HepG2 (cell line): ENCODE data around the gene GNA15. TPM values are rescaled to one million over a fixed set of nuclear protein-coding genes. Genes with fewer than 3 reads are reported as not detected.

ENCODE experiments used
- ATAC-seq: fragments of 200-7000 bp; cut with Tn5 transposase; 3 replicates; pipeline ENCODE4 v1.9.1; 2020; ENCODE audit warnings: mild to moderate bottlenecking, moderate library complexity
- BruUV-seq: library from RNA; stranded (reverse); fragments of 400-500 nt; replicated peaks from 2 replicates; lab custom pipeline; 2021; lab: Mats Ljungman, UMichigan
- CTCF ChIA-PET: fragments of 300-600 bp; formaldehyde crosslinking; extraction: SDS; loops from one replicate; lab custom pipeline; 2021; ENCODE audit warnings: low total read pairs, inconsistent platforms, low intra/inter-chr PET ratio; lab: Yijun Ruan, JAX
- POLR2A ChIA-PET: fragments of 350-600 bp; sonication (Branson Sonifier 250); formaldehyde crosslinking; loops from one replicate; lab custom pipeline; 2020; ENCODE audit warnings: antibody characterized with exemption, inconsistent platforms; lab: Yijun Ruan, JAX
- DNase-seq: peaks from one replicate; pipeline ENCODE4 v3.0.0-alpha.2; 2015; ENCODE audit warnings: low spot score
- FAIRE-seq: peaks from 3 replicates; lab custom pipeline; 2011; peaks lifted over from hg19 to GRCh38; lab: Jason Lieb, UNC
- H2AFZ ChIP-seq: one replicate; pipeline ENCODE4 v1.6.1; 2011; ENCODE audit warnings: low read length, inconsistent platforms
- H3K27ac ChIP-seq: fragments of 300-600 bp; 3 replicates; pipeline ENCODE4 v1.8.0; 2011; ENCODE audit warnings: mixed run types, mild to moderate bottlenecking, mixed read lengths, low read length, inconsistent platforms; ENCODE audit not compliant: insufficient read depth; ENCODE audit errors: extremely low read length
- H3K27me3 ChIP-seq, 2 experiments: fragments of 200-600 bp in 1 of 2; 2 replicates in 1 of 2; 3 replicates in 1 of 2; pipeline versions ENCODE4 v1.6.0 to v1.8.0; 2011; ENCODE audit warnings: low read length in 2 of 2, mild to moderate bottlenecking in 2 of 2, moderate library complexity in 2 of 2, inconsistent platforms in 1 of 2; ENCODE audit not compliant: insufficient read depth in 2 of 2, control insufficient read depth in 1 of 2
- H3K36me3 ChIP-seq, 2 experiments: fragments of 200-600 bp in 1 of 2; replicated peaks in 1 of 2; 2 replicates in 1 of 2; 3 replicates in 1 of 2; pipeline versions ENCODE4 v1.5.1 to v1.8.0; 2011; ENCODE audit warnings: low read length in 2 of 2, inconsistent platforms in 1 of 2; ENCODE audit not compliant: insufficient read depth in 2 of 2, control insufficient read depth in 1 of 2
- H3K4me1 ChIP-seq: 2 replicates; pipeline ENCODE4 v1.5.1; 2012; ENCODE audit warnings: low read length, inconsistent platforms; ENCODE audit not compliant: insufficient read depth
- H3K4me2 ChIP-seq: 2 replicates; pipeline ENCODE4 v1.6.0; 2011; ENCODE audit warnings: low read depth, low read length, inconsistent platforms
- H3K4me3 ChIP-seq, 3 experiments: fragments of 200-600 bp in 1 of 3; sonication (generic), shearing (Covaris generic) in 1 of 3; replicated peaks in 1 of 3; 2 replicates each; pipeline ENCODE4 v1.5.1; 2011 to 2016; ENCODE audit warnings: low read length in 3 of 3, inconsistent platforms in 2 of 3, low read depth in 2 of 3, mild to moderate bottlenecking in 2 of 3, control low read depth in 1 of 3, mixed read lengths in 1 of 3; ENCODE audit not compliant: insufficient read depth in 1 of 3
- H3K79me2 ChIP-seq: one replicate; pipeline ENCODE4 v1.6.1; 2011; ENCODE audit warnings: low read length, inconsistent platforms; ENCODE audit not compliant: insufficient read depth
- H3K9ac ChIP-seq: 2 replicates; pipeline ENCODE4 v1.6.0; 2011; ENCODE audit warnings: mild to moderate bottlenecking, low read depth, low read length, inconsistent platforms; ENCODE audit not compliant: insufficient read depth
- H3K9me3 ChIP-seq: 2 replicates; pipeline ENCODE4 v1.5.1; 2012; ENCODE audit warnings: mild to moderate bottlenecking, low read length
- H4K20me1 ChIP-seq: 2 replicates; pipeline ENCODE4 v1.6.0; 2011; ENCODE audit warnings: inconsistent platforms, mild to moderate bottlenecking, low read length, moderate library complexity; ENCODE audit not compliant: insufficient read depth
- ADNP ChIP-seq: sonication (generic); formaldehyde crosslinking; IDR thresholded peaks from 2 replicates; pipeline ENCODE4 v1.4.0; 2020; ENCODE audit warnings: missing genetic modification reagents
- CCAR2 ChIP-seq: fragments of 200-400 bp; formaldehyde crosslinking; optimal IDR thresholded peaks from 2 replicates; pipeline ENCODE3; 2018; ENCODE audit warnings: low read depth, mild to moderate bottlenecking, low read length, moderate library complexity
- FIP1L1 ChIP-seq: fragments of 200-400 bp; formaldehyde crosslinking; IDR thresholded peaks from 2 replicates; pipeline ENCODE4 v1.6.1; 2018; ENCODE audit warnings: low read depth, mild to moderate bottlenecking, low read length, moderate library complexity, borderline replicate concordance; ENCODE audit not compliant: insufficient read depth
- HOXA7 ChIP-seq: sonication (generic); formaldehyde crosslinking; IDR thresholded peaks from 2 replicates; pipeline ENCODE4 v1.8.1; 2022; ENCODE audit warnings: mild to moderate bottlenecking, missing genetic modification reagents, moderate library complexity
- MEF2D ChIP-seq: sonication (generic); formaldehyde crosslinking; IDR thresholded peaks from 2 replicates; pipeline ENCODE4 v1.5.1; 2020; ENCODE audit warnings: mild to moderate bottlenecking, missing genetic modification reagents
- NONO ChIP-seq, 2 experiments: fragments of 450-650 bp in 1 of 2; sonication (generic) in 1 of 2; formaldehyde crosslinking in 1 of 2; IDR thresholded peaks in 1 of 2; conservative IDR thresholded peaks in 1 of 2; 2 replicates each; pipeline versions ENCODE4 v1.6.1 to v1.8.0; 2017 to 2022; ENCODE audit warnings: mild to moderate bottlenecking in 1 of 2, missing genetic modification reagents in 1 of 2, moderate library complexity in 1 of 2
- POLR2G ChIP-seq: fragments of 200-400 bp; formaldehyde crosslinking; IDR thresholded peaks from 2 replicates; pipeline ENCODE4 v1.6.1; 2018; ENCODE audit warnings: mild to moderate bottlenecking, low read depth, low read length, moderate library complexity
- RAD51 ChIP-seq: fragments of 450-650 bp; IDR thresholded peaks from 2 replicates; pipeline ENCODE4 v1.6.1; 2016; ENCODE audit warnings: borderline replicate concordance
- SIN3B ChIP-seq: fragments of 150-350 bp; IDR thresholded peaks from 2 replicates; pipeline ENCODE4 v1.6.1; 2014; ENCODE audit warnings: low read length
- SNAI1 ChIP-seq: sonication (generic); formaldehyde crosslinking; IDR thresholded peaks from 2 replicates; pipeline ENCODE4 v1.5.0; 2020; ENCODE audit warnings: mild to moderate bottlenecking, missing genetic modification reagents, borderline replicate concordance
- SRY ChIP-seq: sonication (generic); formaldehyde crosslinking; IDR thresholded peaks from 2 replicates; pipeline ENCODE4 v1.8.0; 2022; ENCODE audit warnings: mild to moderate bottlenecking, missing genetic modification reagents
- STAT5B ChIP-seq: sonication (generic); formaldehyde crosslinking; IDR thresholded peaks from 2 replicates; pipeline ENCODE4 v1.4.0; 2020; ENCODE audit warnings: missing genetic modification reagents
- ZBTB21 ChIP-seq: sonication (generic); formaldehyde crosslinking; IDR thresholded peaks from 2 replicates; pipeline ENCODE4 v1.4.0; 2020; ENCODE audit warnings: missing genetic modification reagents
- ZNF556 ChIP-seq: sonication (generic); formaldehyde crosslinking; IDR thresholded peaks from 2 replicates; pipeline ENCODE4 v1.4.0; 2020; ENCODE audit warnings: mild to moderate bottlenecking, missing genetic modification reagents, borderline replicate concordance
- ZNF792 ChIP-seq: IDR thresholded peaks from 2 replicates; pipeline ENCODE4 v1.6.1; 2016
- ZNF878 ChIP-seq: sonication (generic); formaldehyde crosslinking; IDR thresholded peaks from 2 replicates; pipeline ENCODE4 v1.8.1; 2023; ENCODE audit warnings: mild to moderate bottlenecking, missing genetic modification reagents, moderate library complexity
- WGBS: methylation state at CpG from one replicate; pipeline ENCODE4 v1.1.6; 2017; ENCODE audit warnings: low lambda C conversion rate; 5-methylcytosine and 5-hydroxymethylcytosine counted together
- in situ Hi-C: cut with HindIII; loops from 2 replicates; pipeline ENCODE4 v1.10.0; 2017; ENCODE audit warnings: low pct_unique_long_range_greater_than_20kb; ENCODE audit not compliant: extremely low pct_ligation_motif_present
- intact Hi-C: fragments of 100-400 bp; cut with micrococcal nuclease; formaldehyde crosslinking; loops from one replicate; pipeline ENCODE4 v1.10.0; 2022; ENCODE audit not compliant: unreplicated experiment
- polyA plus RNA-seq, 8 experiments: library from polyadenylated mRNA; depleted of rRNA in 3 of 8; stranded (reverse) in 7 of 8; unstranded in 1 of 8; fragments of >200 nt; fragmentation: Illumina TruSeq in 4 of 8; extraction: Trizol in 4 of 8; gene quantifications; 2 replicates each; pipeline versions ENCODE4 v1.2.1 to v1.2.3, GENCODE V29; 2011 to 2016; ENCODE audit warnings: low read depth in 4 of 8, missing spikeins in 1 of 8, mixed read lengths in 1 of 8; ENCODE audit not compliant: insufficient read depth in 1 of 8
- total RNA-seq, 5 experiments: library from RNA; depleted of rRNA; stranded (reverse); fragments of >200 nt; fragmentation: Illumina TruSeq; extraction: Trizol; gene quantifications; 2 replicates each; pipeline ENCODE4 v1.2.3, GENCODE V29; 2016; ENCODE audit warnings: low read depth in 1 of 5
- TF ChIP-seq, protein P1 (sequence below): sonication (generic); formaldehyde crosslinking; IDR thresholded peaks from 2 replicates; pipeline ENCODE4 v1.8.0; 2022; ENCODE audit warnings: mild to moderate bottlenecking, missing genetic modification reagents, borderline replicate concordance
- TF ChIP-seq, protein P2 (sequence below): sonication (generic); formaldehyde crosslinking; IDR thresholded peaks from 2 replicates; pipeline ENCODE4 v1.8.0; 2022; ENCODE audit warnings: missing genetic modification reagents, mild to moderate bottlenecking, inconsistent platforms, borderline replicate concordance
- TF ChIP-seq, protein P3 (sequence below): sonication (generic); formaldehyde crosslinking; IDR thresholded peaks from 2 replicates; pipeline ENCODE4 v1.8.0; 2022; ENCODE audit warnings: mild to moderate bottlenecking, missing genetic modification reagents
- TF ChIP-seq, protein P4 (sequence below): IDR thresholded peaks from 2 replicates; pipeline ENCODE4 v1.6.1; 2016; ENCODE audit warnings: control low read depth
- TF ChIP-seq, protein P5 (sequence below): IDR thresholded peaks from 2 replicates; pipeline ENCODE4 v1.6.1; 2016; ENCODE audit warnings: low read depth, borderline replicate concordance

The GNA15 gene
- total and polyA plus RNA-seq, 2 of the 13 experiments (the other 11 are each of a cell fraction or from before 2014, with no cell fraction given): not detected

DNA sequence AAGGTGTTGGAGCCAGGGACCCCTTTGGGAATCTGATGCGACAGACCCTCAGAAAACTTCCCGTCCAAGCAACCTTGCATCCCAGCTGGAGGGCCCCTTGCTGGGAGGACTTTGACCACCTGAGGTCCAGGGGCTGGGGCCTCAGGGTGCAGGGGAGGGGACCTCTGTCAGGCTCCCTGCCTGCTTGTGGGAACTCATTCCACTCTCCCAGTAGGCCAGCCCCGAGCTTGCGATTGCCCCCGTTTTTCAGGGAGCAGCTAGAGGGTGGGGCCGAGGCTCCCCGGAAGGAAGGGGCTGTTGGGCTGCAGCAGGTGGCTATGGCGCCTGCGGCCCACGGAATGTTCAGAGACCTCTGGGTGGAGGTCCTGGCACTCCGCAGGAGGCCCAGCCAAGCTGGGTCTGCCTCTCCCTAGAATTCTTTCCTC, 38.9 kb upstream of the GNA15 start:
- H4K20me1 ChIP-seq: peaks cover 24% of the 10 kb centered on the region
- peaks cover 29% of the 10 kb centered on the region for H3K4me1 ChIP-seq
- FAIRE-seq (peak; percentile 49), DNase-seq (peak; percentile 41), ATAC-seq (peak; percentile 27)
- in situ Hi-C loops: no loop called here
- CTCF ChIA-PET: no interaction called here
- intact Hi-C loops: no loop called here
- peak overlapping the region; percentile 64 to 97 (median 94) for H3K4me3 ChIP-seq
- no peaks in the 10 kb centered on the region for H3K27me3 ChIP-seq
- BruUV-seq: no TSS peak
- POLR2A ChIA-PET: interaction anchor here (0.7 to 2.2 kb wide), 11 partner anchors 8 to 230 kb away, joined by 3 to 19 read pairs (median 4); partner anchors contain the start of genes NCLN and ZNF556
- no peaks in the 10 kb centered on the region for H3K36me3 ChIP-seq
- H3K79me2 ChIP-seq: peaks cover 66% of the 10 kb centered on the region
- peak overlapping the region; percentile 94 for H3K9ac ChIP-seq
- no peak overlapping the region for H2AFZ ChIP-seq
- 13% methylated on average over 3 of the region's 11 CpGs for WGBS
- H3K4me2 ChIP-seq: peak overlapping the region; percentile 97
- peak overlapping the region; percentile 93 for H3K27ac ChIP-seq
- H3K9me3 ChIP-seq: no peaks in the 10 kb centered on the region
- TF ChIP-seq CCAR2 (no peak), MEF2D (CRISPR knock-in tag) (no peak), SRY (CRISPR knock-in tag) (no peak), SNAI1 (CRISPR knock-in tag) (no peak; the same call in 1 of the 2 replicates), ZNF556 (CRISPR knock-in tag) (no peak), ADNP (CRISPR knock-in tag) (no peak), FIP1L1 (no peak), ZNF878 (CRISPR knock-in tag) (no peak), SIN3B (no peak), HOXA7 (CRISPR knock-in tag) (no peak), STAT5B (CRISPR knock-in tag) (no peak), NONO (IDR thresholded peaks at IDR 0.05) (no peak), NONO (CRISPR knock-in tag; conservative IDR thresholded peaks at IDR 0.05) (peak; percentile 49; the same call in 1 of the 2 replicates), ZNF792 (CRISPR knock-in tag) (no peak), ZBTB21 (CRISPR knock-in tag) (no peak), RAD51 (no peak), POLR2G (no peak)
- TF ChIP-seq, protein P1, sequence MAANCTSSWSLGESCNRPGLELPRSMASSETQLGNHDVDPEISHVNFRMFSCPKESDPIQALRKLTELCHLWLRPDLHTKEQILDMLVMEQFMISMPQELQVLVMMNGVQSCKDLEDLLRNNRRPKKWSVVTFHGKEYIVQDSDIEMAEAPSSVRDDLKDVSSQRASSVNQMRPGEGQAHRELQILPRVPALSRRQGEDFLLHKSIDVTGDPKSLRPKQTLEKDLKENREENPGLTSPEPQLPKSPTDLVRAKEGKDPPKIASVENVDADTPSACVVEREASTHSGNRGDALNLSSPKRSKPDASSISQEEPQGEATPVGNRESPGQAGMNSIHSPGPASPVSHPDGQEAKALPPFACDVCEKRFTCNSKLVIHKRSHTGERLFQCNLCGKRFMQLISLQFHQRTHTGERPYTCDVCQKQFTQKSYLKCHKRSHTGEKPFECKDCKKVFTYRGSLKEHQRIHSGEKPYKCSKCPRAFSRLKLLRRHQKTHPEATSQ (CRISPR knock-in tag): no peak
- TF ChIP-seq, protein P2, sequence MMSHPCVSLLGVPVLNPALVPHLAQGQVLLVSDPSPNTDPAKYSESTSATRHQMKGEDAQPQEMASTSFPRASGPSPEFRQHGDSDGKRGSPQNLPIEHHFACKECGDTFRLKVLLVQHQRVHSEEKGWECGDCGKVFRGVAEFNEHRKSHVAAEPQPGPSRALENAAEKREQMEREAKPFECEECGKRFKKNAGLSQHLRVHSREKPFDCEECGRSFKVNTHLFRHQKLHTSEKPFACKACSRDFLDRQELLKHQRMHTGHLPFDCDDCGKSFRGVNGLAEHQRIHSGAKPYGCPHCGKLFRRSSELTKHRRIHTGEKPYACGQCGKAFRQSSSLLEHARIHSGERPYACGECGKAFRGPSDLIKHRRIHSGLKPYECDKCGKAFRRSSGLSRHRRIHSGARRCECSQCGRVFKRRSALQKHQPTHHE: no peak
- TF ChIP-seq, protein P3, sequence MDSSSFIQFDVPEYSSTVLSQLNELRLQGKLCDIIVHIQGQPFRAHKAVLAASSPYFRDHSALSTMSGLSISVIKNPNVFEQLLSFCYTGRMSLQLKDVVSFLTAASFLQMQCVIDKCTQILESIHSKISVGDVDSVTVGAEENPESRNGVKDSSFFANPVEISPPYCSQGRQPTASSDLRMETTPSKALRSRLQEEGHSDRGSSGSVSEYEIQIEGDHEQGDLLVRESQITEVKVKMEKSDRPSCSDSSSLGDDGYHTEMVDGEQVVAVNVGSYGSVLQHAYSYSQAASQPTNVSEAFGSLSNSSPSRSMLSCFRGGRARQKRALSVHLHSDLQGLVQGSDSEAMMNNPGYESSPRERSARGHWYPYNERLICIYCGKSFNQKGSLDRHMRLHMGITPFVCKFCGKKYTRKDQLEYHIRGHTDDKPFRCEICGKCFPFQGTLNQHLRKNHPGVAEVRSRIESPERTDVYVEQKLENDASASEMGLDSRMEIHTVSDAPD (CRISPR knock-in tag): no peak
- TF ChIP-seq, protein P4, sequence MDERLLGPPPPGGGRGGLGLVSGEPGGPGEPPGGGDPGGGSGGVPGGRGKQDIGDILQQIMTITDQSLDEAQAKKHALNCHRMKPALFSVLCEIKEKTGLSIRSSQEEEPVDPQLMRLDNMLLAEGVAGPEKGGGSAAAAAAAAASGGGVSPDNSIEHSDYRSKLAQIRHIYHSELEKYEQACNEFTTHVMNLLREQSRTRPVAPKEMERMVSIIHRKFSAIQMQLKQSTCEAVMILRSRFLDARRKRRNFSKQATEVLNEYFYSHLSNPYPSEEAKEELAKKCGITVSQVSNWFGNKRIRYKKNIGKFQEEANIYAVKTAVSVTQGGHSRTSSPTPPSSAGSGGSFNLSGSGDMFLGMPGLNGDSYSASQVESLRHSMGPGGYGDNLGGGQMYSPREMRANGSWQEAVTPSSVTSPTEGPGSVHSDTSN (CRISPR knock-in tag): no peak
- TF ChIP-seq, protein P5, sequence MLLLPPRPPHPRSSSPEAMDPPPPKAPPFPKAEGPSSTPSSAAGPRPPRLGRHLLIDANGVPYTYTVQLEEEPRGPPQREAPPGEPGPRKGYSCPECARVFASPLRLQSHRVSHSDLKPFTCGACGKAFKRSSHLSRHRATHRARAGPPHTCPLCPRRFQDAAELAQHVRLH: no peak
